Prostate gland (tissue), 2 donors: ENCODE measurements around the gene ATP11B.

Source experiments
- POLR2AphosphoS5 ChIP-seq: sonication (generic); formaldehyde crosslinking; IDR thresholded peaks from one replicate; pipeline ENCODE4 v1.6.1; 2017; ENCODE audit warnings: antibody characterized with exemption
- TF ChIP-seq, protein P1 (sequence below), 4 experiments: fragments of 200-600 bp in 2 of 4; fragments of 450-650 bp in 2 of 4; sonication (generic) in 2 of 4; IDR thresholded peaks; 1 replicate in 3 of 4; 2 replicates in 1 of 4; pipeline ENCODE4 v1.5.1; 2016 to 2019; ENCODE audit warnings: antibody characterized with exemption in 4 of 4, mild to moderate bottlenecking in 2 of 4, moderate library complexity in 2 of 4

- TF ChIP-seq, protein P1, sequence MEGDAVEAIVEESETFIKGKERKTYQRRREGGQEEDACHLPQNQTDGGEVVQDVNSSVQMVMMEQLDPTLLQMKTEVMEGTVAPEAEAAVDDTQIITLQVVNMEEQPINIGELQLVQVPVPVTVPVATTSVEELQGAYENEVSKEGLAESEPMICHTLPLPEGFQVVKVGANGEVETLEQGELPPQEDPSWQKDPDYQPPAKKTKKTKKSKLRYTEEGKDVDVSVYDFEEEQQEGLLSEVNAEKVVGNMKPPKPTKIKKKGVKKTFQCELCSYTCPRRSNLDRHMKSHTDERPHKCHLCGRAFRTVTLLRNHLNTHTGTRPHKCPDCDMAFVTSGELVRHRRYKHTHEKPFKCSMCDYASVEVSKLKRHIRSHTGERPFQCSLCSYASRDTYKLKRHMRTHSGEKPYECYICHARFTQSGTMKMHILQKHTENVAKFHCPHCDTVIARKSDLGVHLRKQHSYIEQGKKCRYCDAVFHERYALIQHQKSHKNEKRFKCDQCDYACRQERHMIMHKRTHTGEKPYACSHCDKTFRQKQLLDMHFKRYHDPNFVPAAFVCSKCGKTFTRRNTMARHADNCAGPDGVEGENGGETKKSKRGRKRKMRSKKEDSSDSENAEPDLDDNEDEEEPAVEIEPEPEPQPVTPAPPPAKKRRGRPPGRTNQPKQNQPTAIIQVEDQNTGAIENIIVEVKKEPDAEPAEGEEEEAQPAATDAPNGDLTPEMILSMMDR (IDR thresholded peaks at IDR 0.05): no peak
- no peak for TF ChIP-seq POLR2AphosphoS5
Observed at GRCh38 chr3:182886497-182886896, 93.2 kb downstream of the ATP11B start.
